ENCODE results near the gene ADSL.
A peak's percentile ranks its signal among the peaks of the same experiment; 100 is the strongest.
"Not testable (repeated sequence)": the region's sequence is repeated elsewhere in the genome, so short reads cannot be mapped to it uniquely, and the experiment has no call there.

ADSL gene

GRCh38 chr22:40346185-40347118, at the start of gene ADSL:
Gene ADSL (plus strand): TSS chr22:40346500. CDS start chr22:40346559, 59 bp downstream.
- DNase-seq = peak; percentile 91

- no peak for DNase-seq
These were observed 46.0 kb upstream of the ADSL start for GRCh38 chr22:40300316-40300715.

- no peak for DNase-seq
These were observed 45.2 kb upstream of the ADSL start for GRCh38 chr22:40300884-40301672.

GRCh38 chr22:40302149-40302548, 44.2 kb upstream of the ADSL start:
- no peak for DNase-seq

GRCh38 chr22:40305625-40306024, 40.7 kb upstream of the ADSL start:
- DNase-seq = no peak

- no peak for DNase-seq
These were observed 37.2 kb upstream of the ADSL start for GRCh38 chr22:40308999-40309573.

- no peak for DNase-seq
These were observed 36.7 kb upstream of the ADSL start for GRCh38 chr22:40309631-40310030.

GRCh38 chr22:40310081-40310767, 36.1 kb upstream of the ADSL start:
- peak; percentile 11 for DNase-seq

GRCh38 chr22:40310768-40311120, 35.6 kb upstream of the ADSL start:
- no peak for DNase-seq

- not testable (repeated sequence) for DNase-seq
These were observed 34.7 kb upstream of the ADSL start for GRCh38 chr22:40311646-40312045.

GRCh38 chr22:40312050-40312449, 34.2 kb upstream of the ADSL start:
- DNase-seq = no peak

GRCh38 chr22:40313007-40313406, 33.3 kb upstream of the ADSL start:
- peak; percentile 78 for DNase-seq

GRCh38 chr22:40314041-40314440, 32.3 kb upstream of the ADSL start:
- peak; percentile 64 for DNase-seq

- DNase-seq = no peak
These were observed 25.6 kb upstream of the ADSL start for GRCh38 chr22:40320687-40321086.

- no peak for DNase-seq
These were observed 24.3 kb upstream of the ADSL start for GRCh38 chr22:40322021-40322420.

GRCh38 chr22:40322818-40323447, 23.4 kb upstream of the ADSL start:
- no peak for DNase-seq

GRCh38 chr22:40323681-40324171, 22.6 kb upstream of the ADSL start:
- DNase-seq = no peak

- no peak for DNase-seq
These were observed 21.6 kb upstream of the ADSL start for GRCh38 chr22:40324468-40325305.

- DNase-seq = no peak
These were observed 21.0 kb upstream of the ADSL start for GRCh38 chr22:40325315-40325714.

- DNase-seq = no peak
These were observed 19.2 kb upstream of the ADSL start for GRCh38 chr22:40326905-40327735.

Measured in suppressor macrophage treated with lipopolysaccharide for 4 hours (primary cell).